ENCODE data around the gene PCSK9. TPM values are rescaled to one million over a fixed set of nuclear protein-coding genes. Genes with fewer than 3 reads are reported as not detected.

PCSK9 gene
- total and polyA plus RNA-seq, 7 donors, result under 0.01 to 0.03 TPM; not detected in 5

DNA sequence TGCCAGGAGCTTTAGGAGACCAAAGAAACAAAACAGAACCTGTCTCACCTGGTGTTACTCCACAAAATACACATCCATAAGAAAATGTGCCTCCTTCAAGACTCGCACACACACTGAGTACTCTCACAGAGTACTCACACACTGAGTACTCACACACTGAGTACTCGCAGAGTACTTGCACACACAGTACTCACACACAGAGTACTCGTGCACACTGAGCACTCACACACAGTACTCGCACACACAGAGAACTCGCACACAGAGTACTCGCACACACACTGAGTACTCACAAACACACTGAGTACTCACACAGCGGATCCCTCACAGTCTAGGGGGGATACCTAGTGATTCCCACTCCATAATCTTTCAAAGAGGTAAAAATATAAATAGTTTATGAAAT lies 40.3 kb downstream of the PCSK9 start:
- DNase-seq, result no peak
- Histone ChIP-seq H3K9me3 (no peaks in the 10 kb centered on the region), H3K27me3 (ENCODE audit: insufficient read depth in 3 of 3, low read length in 2 of 3) (no peaks in the 10 kb centered on the region), H3K4me3 (no peak overlapping the region), H3K36me3 (ENCODE audit: insufficient read depth in 1 of 2, low read depth in 1 of 2) (peaks cover 11 to 100% of the 10 kb centered on the region in 2 donors), H3K27ac (no peak overlapping the region), H3K4me1 (no peaks in the 10 kb centered on the region)
- 95 to 98% (median 98%) methylated on average over 7 of the region's 7 CpGs for WGBS, 3 donors
- intact Hi-C loops (cut with DNase I), result loop anchor here in 1 of 2 donors (5.0 kb wide), 1 partner anchor 43 kb away; no protein-coding TSS in a partner anchor
- TF ChIP-seq, protein P1, sequence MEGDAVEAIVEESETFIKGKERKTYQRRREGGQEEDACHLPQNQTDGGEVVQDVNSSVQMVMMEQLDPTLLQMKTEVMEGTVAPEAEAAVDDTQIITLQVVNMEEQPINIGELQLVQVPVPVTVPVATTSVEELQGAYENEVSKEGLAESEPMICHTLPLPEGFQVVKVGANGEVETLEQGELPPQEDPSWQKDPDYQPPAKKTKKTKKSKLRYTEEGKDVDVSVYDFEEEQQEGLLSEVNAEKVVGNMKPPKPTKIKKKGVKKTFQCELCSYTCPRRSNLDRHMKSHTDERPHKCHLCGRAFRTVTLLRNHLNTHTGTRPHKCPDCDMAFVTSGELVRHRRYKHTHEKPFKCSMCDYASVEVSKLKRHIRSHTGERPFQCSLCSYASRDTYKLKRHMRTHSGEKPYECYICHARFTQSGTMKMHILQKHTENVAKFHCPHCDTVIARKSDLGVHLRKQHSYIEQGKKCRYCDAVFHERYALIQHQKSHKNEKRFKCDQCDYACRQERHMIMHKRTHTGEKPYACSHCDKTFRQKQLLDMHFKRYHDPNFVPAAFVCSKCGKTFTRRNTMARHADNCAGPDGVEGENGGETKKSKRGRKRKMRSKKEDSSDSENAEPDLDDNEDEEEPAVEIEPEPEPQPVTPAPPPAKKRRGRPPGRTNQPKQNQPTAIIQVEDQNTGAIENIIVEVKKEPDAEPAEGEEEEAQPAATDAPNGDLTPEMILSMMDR (IDR thresholded peaks at IDR 0.05), result no peak
- ATAC-seq, result no peak

DNA sequence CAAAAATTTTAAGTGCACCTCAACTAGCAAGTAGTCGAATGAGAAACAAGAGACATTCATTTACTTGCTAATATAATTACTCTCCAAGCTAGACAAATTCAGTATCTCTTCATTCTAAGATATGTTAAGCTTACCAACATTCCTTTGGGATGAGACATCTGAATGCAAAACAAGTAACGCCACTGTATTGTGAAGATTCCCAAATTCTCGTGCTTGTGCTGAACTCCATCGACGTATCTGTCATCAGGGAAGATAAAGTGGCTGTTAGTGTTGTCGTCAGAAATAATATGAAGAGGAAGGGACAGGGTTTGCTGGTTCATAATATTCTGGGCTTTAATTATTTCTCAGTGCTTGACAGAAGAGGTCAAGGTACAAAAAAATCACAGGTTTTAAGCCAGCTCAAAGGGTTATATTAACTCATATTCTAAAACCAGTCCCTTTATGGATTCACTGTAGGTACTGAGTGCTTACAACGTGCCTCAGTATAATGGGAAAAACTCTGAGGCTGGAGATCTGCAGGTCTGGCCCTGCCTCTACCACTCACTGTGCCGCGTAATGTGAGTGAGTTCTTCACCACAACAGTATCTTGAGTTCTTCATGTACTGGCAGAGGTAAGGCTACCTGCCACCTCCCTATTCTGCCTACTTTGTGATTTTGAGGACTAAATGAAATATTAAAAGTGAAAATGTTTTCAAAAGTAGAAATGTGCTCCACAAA lies 42.0 kb downstream of the PCSK9 start:
- H3K27ac ChIP-seq, result no peak overlapping the region

DNA sequence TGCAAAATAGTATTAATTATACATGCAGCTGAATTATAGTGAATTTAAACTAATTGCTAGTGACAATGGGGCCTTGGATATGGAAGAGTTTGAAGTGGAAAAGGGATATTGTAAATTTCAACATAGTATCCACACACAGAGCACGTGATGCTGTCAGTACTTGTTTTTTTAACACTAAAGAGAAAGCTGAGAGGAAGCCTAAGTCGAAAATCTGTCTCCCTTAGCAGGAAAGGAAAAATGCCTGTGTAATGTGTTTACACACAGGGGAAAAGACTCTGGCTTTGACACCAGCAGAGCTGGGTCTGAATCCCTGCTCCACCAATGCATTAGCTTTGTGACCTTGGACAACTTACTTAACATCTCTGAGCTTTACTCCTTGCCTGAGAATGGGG lies 42.6 kb downstream of the PCSK9 start:
- Histone ChIP-seq H3K9me3 (no peaks in the 10 kb centered on the region), H3K4me3 (no peak overlapping the region), H3K27me3 (ENCODE audit: insufficient read depth in 3 of 3, low read length in 2 of 3) (no peaks in the 10 kb centered on the region), H3K36me3 (ENCODE audit: insufficient read depth in 1 of 2, low read depth in 1 of 2) (peaks cover 22 to 100% of the 10 kb centered on the region in 2 donors), H3K27ac (no peak overlapping the region), H3K4me1 (no peaks in the 10 kb centered on the region)
- 59 to 63% (median 62%) methylated on average over 2 of the region's 2 CpGs for WGBS, 3 donors
- no peak for ATAC-seq
- no peak for DNase-seq
- intact Hi-C loops (cut with DNase I), result loop anchor here in 1 of 2 donors (5.0 kb wide), 1 partner anchor 40 kb away; no protein-coding TSS in a partner anchor
- TF ChIP-seq, protein P1 (IDR thresholded peaks at IDR 0.05), result no peak

More for the DNA sequence above, 42.0 kb downstream of the PCSK9 start:
- TF ChIP-seq, protein P1 (IDR thresholded peaks at IDR 0.05), result no peak
- ATAC-seq (no peak), DNase-seq (no peak)
- WGBS, 3 donors, result 75 to 81% (median 76%) methylated on average over 9 of the region's 9 CpGs
- Histone ChIP-seq H3K9me3 (no peaks in the 10 kb centered on the region), H3K36me3 (ENCODE audit: insufficient read depth in 1 of 2, low read depth in 1 of 2) (peaks cover 22 to 100% of the 10 kb centered on the region in 2 donors), H3K4me1 (no peaks in the 10 kb centered on the region), H3K27me3 (ENCODE audit: insufficient read depth in 3 of 3, low read length in 2 of 3) (no peaks in the 10 kb centered on the region), H3K4me3 (no peak overlapping the region)
- intact Hi-C loops (cut with DNase I), result loop anchor here in 1 of 2 donors (5.0 kb wide), 1 partner anchor 41 kb away; no protein-coding TSS in a partner anchor

DNA sequence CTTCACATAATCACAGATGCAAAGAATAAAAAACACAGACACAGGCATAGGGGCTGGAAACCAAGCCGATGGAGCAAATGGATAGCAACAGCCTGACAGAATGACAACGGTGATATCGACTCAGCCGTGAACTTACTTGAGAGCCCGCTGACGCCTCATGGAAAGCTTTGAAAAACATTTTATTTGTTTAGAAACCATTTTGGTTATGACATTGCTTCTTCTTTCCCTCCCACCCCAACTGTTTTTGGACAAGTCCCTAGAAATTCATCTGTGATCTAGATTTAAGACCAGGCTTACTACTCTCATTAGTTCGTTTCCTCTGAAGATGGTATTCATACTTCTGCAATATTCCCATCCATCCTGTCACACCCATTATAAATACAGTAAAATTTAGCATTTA lies 44.9 kb downstream of the PCSK9 start:
- DNase-seq, result no peak
- no peak overlapping the region for H3K27ac ChIP-seq
- peaks cover 23 to 100% of the 10 kb centered on the region in 2 donors for H3K36me3 ChIP-seq (ENCODE audit: insufficient read depth in 1 of 2, low read depth in 1 of 2)
- intact Hi-C loops (cut with DNase I), result loop anchor here in 1 of 2 donors (5.0 kb wide), 1 partner anchor 38 kb away; no protein-coding TSS in a partner anchor
- no peaks in the 10 kb centered on the region for H3K4me1 ChIP-seq
- H3K4me3 ChIP-seq, result no peak overlapping the region
- no peak for ATAC-seq
- TF ChIP-seq, protein P1 (IDR thresholded peaks at IDR 0.05), result no peak
- no peaks in the 10 kb centered on the region for H3K27me3 ChIP-seq (ENCODE audit: insufficient read depth in 3 of 3, low read length in 2 of 3)
- no peaks in the 10 kb centered on the region for H3K9me3 ChIP-seq
- 91 to 94% (median 92%) methylated on average over 7 of the region's 7 CpGs for WGBS, 3 donors
